ENCODE measurements around the gene ORM1. TPM values are rescaled to one million over a fixed set of nuclear protein-coding genes. Genes with fewer than 3 reads are reported as not detected.

ORM1 gene
- total and polyA plus RNA-seq, 2 of the 8 experiments (the other 6 are each of a cell fraction or from before 2014, with no cell fraction given) = 0.32 TPM; not detected in 1

GRCh38 chr9:114357360-114357759 lies 34.5 kb downstream of the ORM1 start:
- Histone ChIP-seq H2BK15ac (ENCODE audit: low read length) (no peak overlapping the region), H2BK12ac (ENCODE audit: low read depth, low read length) (no peak overlapping the region), H2BK5ac (ENCODE audit: low read depth, low read length) (no peak overlapping the region), H2AK5ac (ENCODE audit: low read depth, low read length) (no peak overlapping the region), H4K8ac (ENCODE audit: extremely low read depth, insufficient read depth, low read length) (no peak overlapping the region), H3K23ac (ENCODE audit: insufficient read length) (no peak overlapping the region), H3K4me2 (ENCODE audit: insufficient read depth in 1 of 2, low read depth in 2 of 2, low read length in 2 of 2) (no peak overlapping the region), H3K27ac (ENCODE audit: low read depth, low read length) (no peak overlapping the region), H3K79me1 (ENCODE audit: low read depth, low read length) (no peaks in the 10 kb centered on the region), H3K27me3 (replicated peaks in 1 of 4; ENCODE audit: control insufficient read depth in 3 of 4, extremely low read depth in 1 of 4, insufficient read depth in 3 of 4, low read length in 3 of 4) (no peaks in the 10 kb centered on the region), H3K9me3 (ENCODE audit: insufficient read depth in 2 of 2, low read depth in 1 of 2, low read length in 1 of 2) (no peaks in the 10 kb centered on the region), H3K18ac (ENCODE audit: extremely low read depth, low read length) (no peak overlapping the region), H3K56ac (replicated peaks; ENCODE audit: insufficient read length, low read depth, low read length) (no peak overlapping the region), H2BK20ac (ENCODE audit: low read length) (no peak overlapping the region), H4K5ac (ENCODE audit: insufficient read length, low read depth, low read length) (no peak overlapping the region), H2AFZ (ENCODE audit: low read length) (no peak overlapping the region), H3K79me2 (ENCODE audit: control insufficient read depth in 1 of 2, insufficient read depth in 2 of 2, low read length in 2 of 2) (no peaks in the 10 kb centered on the region), H3K36me3 (ENCODE audit: control insufficient read depth in 2 of 4, insufficient read depth in 4 of 4, low read length in 3 of 4) (peaks cover 13 to 64% (median 46%) of the 10 kb centered on the region in 4 experiments), H3K14ac (ENCODE audit: insufficient read length) (no peak overlapping the region), H2BK120ac (replicated peaks; ENCODE audit: low read depth, low read length) (no peak overlapping the region), H3K23me2 (ENCODE audit: low read depth, low read length) (no peaks in the 10 kb centered on the region), H3K4me1 (replicated peaks in 1 of 4; ENCODE audit: control insufficient read depth in 3 of 4, insufficient read depth in 4 of 4, low read length in 3 of 4) (no peaks in the 10 kb centered on the region), H4K20me1 (replicated peaks in 1 of 2; ENCODE audit: control insufficient read depth in 1 of 2, insufficient read depth in 2 of 2, low read length in 2 of 2) (peaks cover 0 to 5% of the 10 kb centered on the region in 2 experiments), H3K9ac (replicated peaks in 1 of 4; ENCODE audit: extremely low read depth in 1 of 4, low read depth in 3 of 4, low read length in 3 of 4) (no peak overlapping the region), H3K4me3 (ENCODE audit: extremely low read depth in 1 of 4, insufficient read depth in 2 of 4, low read depth in 3 of 4, low read length in 4 of 4) (no peak overlapping the region), H3K4ac (replicated peaks; ENCODE audit: insufficient read length, low read depth, low read length) (no peak overlapping the region), H4K91ac (replicated peaks; ENCODE audit: insufficient read length, low read length) (no peak overlapping the region)
- TF ChIP-seq POLR2A (IDR thresholded peaks at IDR 0.05; ENCODE audit: control extremely low read depth in 1 of 2, low read depth in 2 of 2, low read length in 2 of 2) = no peak
- TF ChIP-seq HDAC6 (IDR thresholded peaks at IDR 0.05; ENCODE audit: low read depth, low read length) = no peak
- FAIRE-seq (no peak), DNase-seq (ENCODE audit: low read depth in 1 of 2, low spot score in 2 of 2) (no peak)
- ChIA-PET CTCF (ENCODE audit: partially characterized antibody) (interaction anchor here (1.4 kb wide), 1 partner anchor 13 kb away, joined by 3 read pairs; no protein-coding TSS in a partner anchor), POLR2A (ENCODE audit: partially characterized antibody) (interaction anchor here (1.0 to 2.1 kb wide), 4 partner anchors 14 to 31 kb away, joined by 3 to 5 read pairs (median 4); no protein-coding TSS in a partner anchor)
- WGBS, 2 experiments (ENCODE audit: extremely low coverage in 1 of 2, insufficient coverage in 1 of 2, insufficient read length in 1 of 2, insufficient replicate concordance in 2 of 2, low coverage in 1 of 2, low lambda C conversion rate in 2 of 2, missing lambda C conversion rate in 1 of 2) = 94% methylated on average over 6 of the region's 6 CpGs; no CpG with 5 or more reads in 1 of the 2 experiments

All from H1 (cell line).